PFSK-1 (cell line): Measurements from ENCODE around the gene HDHD3.

Experiments used
- FOXP2 ChIP-seq: optimal IDR thresholded peaks from 2 replicates; pipeline ENCODE3; 2011; ENCODE audit warnings: borderline replicate concordance, control low read depth, inconsistent platforms; ENCODE audit not compliant: insufficient read depth; ENCODE audit errors: extremely low read length, extremely low read depth
- POLR2AphosphoS5 ChIP-seq: IDR thresholded peaks from 2 replicates; pipeline ENCODE4 v1.6.1; 2012; ENCODE audit warnings: low read depth, mild to moderate bottlenecking, control low read depth, low read length, moderate library complexity
- SIN3A ChIP-seq: IDR thresholded peaks from 2 replicates; pipeline ENCODE4 v1.6.1; 2012; ENCODE audit warnings: mild to moderate bottlenecking, low read length, moderate library complexity, borderline replicate concordance; ENCODE audit not compliant: insufficient read depth
- TAF1 ChIP-seq: IDR thresholded peaks from 2 replicates; pipeline ENCODE4 v1.6.1; 2012; ENCODE audit warnings: low read length, control low read depth, borderline replicate concordance; ENCODE audit not compliant: insufficient read depth
- TF ChIP-seq, protein P1 (sequence below), 2 experiments: IDR thresholded peaks; 2 replicates each; pipeline versions ENCODE4 v1.6.1 to v1.8.0; 2011 to 2012; ENCODE audit warnings: low read depth in 2 of 2, low read length in 2 of 2, control low read depth in 1 of 2, inconsistent platforms in 1 of 2, mild to moderate bottlenecking in 1 of 2, moderate library complexity in 1 of 2; ENCODE audit not compliant: insufficient read depth in 1 of 2

HDHD3 gene

GRCh38 chr9:113387560-113388230 is 10.9 kb upstream of the HDHD3 start:
- TF ChIP-seq, protein P1, sequence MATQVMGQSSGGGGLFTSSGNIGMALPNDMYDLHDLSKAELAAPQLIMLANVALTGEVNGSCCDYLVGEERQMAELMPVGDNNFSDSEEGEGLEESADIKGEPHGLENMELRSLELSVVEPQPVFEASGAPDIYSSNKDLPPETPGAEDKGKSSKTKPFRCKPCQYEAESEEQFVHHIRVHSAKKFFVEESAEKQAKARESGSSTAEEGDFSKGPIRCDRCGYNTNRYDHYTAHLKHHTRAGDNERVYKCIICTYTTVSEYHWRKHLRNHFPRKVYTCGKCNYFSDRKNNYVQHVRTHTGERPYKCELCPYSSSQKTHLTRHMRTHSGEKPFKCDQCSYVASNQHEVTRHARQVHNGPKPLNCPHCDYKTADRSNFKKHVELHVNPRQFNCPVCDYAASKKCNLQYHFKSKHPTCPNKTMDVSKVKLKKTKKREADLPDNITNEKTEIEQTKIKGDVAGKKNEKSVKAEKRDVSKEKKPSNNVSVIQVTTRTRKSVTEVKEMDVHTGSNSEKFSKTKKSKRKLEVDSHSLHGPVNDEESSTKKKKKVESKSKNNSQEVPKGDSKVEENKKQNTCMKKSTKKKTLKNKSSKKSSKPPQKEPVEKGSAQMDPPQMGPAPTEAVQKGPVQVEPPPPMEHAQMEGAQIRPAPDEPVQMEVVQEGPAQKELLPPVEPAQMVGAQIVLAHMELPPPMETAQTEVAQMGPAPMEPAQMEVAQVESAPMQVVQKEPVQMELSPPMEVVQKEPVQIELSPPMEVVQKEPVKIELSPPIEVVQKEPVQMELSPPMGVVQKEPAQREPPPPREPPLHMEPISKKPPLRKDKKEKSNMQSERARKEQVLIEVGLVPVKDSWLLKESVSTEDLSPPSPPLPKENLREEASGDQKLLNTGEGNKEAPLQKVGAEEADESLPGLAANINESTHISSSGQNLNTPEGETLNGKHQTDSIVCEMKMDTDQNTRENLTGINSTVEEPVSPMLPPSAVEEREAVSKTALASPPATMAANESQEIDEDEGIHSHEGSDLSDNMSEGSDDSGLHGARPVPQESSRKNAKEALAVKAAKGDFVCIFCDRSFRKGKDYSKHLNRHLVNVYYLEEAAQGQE (IDR thresholded peaks at IDR 0.05; ENCODE audit: insufficient read depth in 1 of 2, low read depth in 2 of 2, low read length in 2 of 2) = no peak
- TF ChIP-seq SIN3A (no peak), FOXP2 (no peak), POLR2AphosphoS5 (no peak), TAF1 (no peak)

GRCh38 chr9:113386571-113387393 is 10.0 kb upstream of the HDHD3 start:
- no peak for TF ChIP-seq FOXP2
- TF ChIP-seq, protein P1 (IDR thresholded peaks at IDR 0.05; ENCODE audit: insufficient read depth in 1 of 2, low read depth in 2 of 2, low read length in 2 of 2) = no peak
- TF ChIP-seq SIN3A = no peak
- TF ChIP-seq TAF1 = no peak
- no peak for TF ChIP-seq POLR2AphosphoS5

GRCh38 chr9:113381909-113382411 is 5.2 kb upstream of the HDHD3 start:
- TF ChIP-seq TAF1 (no peak), POLR2AphosphoS5 (no peak), SIN3A (no peak), FOXP2 (no peak)
- TF ChIP-seq, protein P1 (IDR thresholded peaks at IDR 0.05; ENCODE audit: insufficient read depth in 1 of 2, low read depth in 2 of 2, low read length in 2 of 2) = no peak

DNA sequence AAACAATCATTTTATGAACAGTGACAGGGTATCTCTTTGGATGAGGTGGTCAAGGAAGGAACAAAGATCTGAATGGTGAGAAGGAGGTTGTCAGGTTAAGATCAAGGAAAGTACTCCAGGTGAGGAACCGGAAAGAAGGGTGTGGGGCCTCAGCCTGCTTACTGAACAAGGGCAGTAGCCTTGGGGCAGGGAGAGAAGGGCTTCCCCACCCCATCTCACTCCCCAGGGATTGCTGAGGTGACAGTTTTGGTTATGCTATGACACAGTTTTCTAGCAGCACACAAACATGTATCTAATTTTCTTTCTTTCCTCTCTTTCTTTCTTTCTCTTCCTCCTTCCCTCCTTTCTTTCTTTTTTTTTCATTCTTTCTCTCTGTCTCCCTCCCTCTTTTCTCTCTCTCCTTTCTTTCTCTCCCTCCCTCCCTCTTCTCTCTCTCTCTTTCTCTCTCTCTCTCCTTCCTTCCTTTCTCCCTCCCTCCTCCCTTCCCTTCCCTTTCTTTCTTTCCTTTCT is 4.1 kb upstream of the HDHD3 start:
- TF ChIP-seq FOXP2 (no peak), SIN3A (no peak), TAF1 (no peak), POLR2AphosphoS5 (no peak)
- TF ChIP-seq, protein P1 (IDR thresholded peaks at IDR 0.05; ENCODE audit: insufficient read depth in 1 of 2, low read depth in 2 of 2, low read length in 2 of 2) = no peak
